Epithelial cell of proximal tubule (primary cell): ENCODE results near the gene BNIP2. TPM values are rescaled to one million over a fixed set of nuclear protein-coding genes. Genes with fewer than 3 reads are reported as not detected.
"Not testable (repeated sequence)": the region's sequence is repeated elsewhere in the genome, so short reads cannot be mapped to it uniquely, and the experiment has no call there.

Experiments
- DNase-seq: peaks from one replicate; pipeline ENCODE4 v3.0.0-alpha.2; 2011; ENCODE audit warnings: low read depth
- H3K4me3 ChIP-seq: 2 replicates; pipeline ENCODE4 v1.5.1; 2011; ENCODE audit warnings: low read depth, mild to moderate bottlenecking, low read length
- total RNA-seq: library from RNA; depleted of rRNA; stranded (reverse); fragments of >200 nt; gene quantifications from 2 replicates; pipeline ENCODE4 v1.2.3, GENCODE V29; 2015
- TF ChIP-seq, protein P1 (sequence below): conservative IDR thresholded peaks from 2 replicates; pipeline ENCODE4 v1.5.1; 2012; ENCODE audit warnings: low read depth, mild to moderate bottlenecking, low read length

BNIP2 gene
- total RNA-seq, 1 donor from 2014 or later, result 107 TPM

DNA sequence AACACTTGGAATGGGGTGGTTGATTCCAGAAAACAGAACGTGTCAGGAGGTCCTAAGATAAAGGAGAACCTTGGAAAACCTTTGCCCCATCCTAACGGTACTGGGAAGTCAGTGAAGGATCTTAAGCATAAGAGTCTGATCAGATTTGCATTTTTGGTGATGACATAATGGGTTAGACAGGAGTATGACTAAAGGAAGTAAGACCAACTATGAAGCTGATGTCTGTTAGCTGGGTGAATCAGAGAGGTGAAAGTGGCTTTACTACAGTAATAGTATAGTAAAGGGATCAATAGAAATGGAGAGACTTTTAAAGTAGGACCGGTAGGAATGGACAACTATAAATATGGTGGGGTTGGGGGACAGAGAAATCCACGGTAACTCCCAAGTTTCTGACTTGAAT lies 44.4 kb downstream of the BNIP2 start:
- DNase-seq, result no peak
- no peak overlapping the region for H3K4me3 ChIP-seq
- TF ChIP-seq, protein P1, sequence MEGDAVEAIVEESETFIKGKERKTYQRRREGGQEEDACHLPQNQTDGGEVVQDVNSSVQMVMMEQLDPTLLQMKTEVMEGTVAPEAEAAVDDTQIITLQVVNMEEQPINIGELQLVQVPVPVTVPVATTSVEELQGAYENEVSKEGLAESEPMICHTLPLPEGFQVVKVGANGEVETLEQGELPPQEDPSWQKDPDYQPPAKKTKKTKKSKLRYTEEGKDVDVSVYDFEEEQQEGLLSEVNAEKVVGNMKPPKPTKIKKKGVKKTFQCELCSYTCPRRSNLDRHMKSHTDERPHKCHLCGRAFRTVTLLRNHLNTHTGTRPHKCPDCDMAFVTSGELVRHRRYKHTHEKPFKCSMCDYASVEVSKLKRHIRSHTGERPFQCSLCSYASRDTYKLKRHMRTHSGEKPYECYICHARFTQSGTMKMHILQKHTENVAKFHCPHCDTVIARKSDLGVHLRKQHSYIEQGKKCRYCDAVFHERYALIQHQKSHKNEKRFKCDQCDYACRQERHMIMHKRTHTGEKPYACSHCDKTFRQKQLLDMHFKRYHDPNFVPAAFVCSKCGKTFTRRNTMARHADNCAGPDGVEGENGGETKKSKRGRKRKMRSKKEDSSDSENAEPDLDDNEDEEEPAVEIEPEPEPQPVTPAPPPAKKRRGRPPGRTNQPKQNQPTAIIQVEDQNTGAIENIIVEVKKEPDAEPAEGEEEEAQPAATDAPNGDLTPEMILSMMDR, result no peak

DNA sequence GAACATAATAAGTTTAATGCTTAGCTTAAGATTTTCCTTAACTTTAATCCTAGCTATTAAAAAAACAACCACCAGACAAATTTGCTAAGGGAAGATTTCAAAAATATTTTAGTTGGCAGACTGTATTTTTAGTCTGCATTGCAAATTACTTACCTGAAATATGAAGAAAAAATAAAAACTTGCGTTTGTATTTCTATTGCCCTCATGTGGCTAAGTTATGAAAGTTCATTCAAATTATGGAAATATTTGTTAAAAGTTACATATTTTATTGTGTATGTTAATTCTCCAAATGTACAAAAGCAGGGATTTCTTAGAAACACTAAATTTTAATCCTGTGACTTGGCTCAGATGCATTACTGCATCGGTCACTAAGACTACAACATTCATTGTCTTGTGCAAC lies 46.8 kb downstream of the BNIP2 start:
- no peak for DNase-seq
- H3K4me3 ChIP-seq, result no peak overlapping the region
- TF ChIP-seq, protein P1, result no peak

GRCh38 chr15:59637507-59637906 lies 51.6 kb downstream of the BNIP2 start:
- not testable (repeated sequence) for H3K4me3 ChIP-seq, DNase-seq

- H3K4me3 ChIP-seq, result no peak overlapping the region
- DNase-seq, result no peak
- TF ChIP-seq, protein P1, result no peak
Measured at GRCh38 chr15:59636184-59636583, 52.9 kb downstream of the BNIP2 start.

DNA sequence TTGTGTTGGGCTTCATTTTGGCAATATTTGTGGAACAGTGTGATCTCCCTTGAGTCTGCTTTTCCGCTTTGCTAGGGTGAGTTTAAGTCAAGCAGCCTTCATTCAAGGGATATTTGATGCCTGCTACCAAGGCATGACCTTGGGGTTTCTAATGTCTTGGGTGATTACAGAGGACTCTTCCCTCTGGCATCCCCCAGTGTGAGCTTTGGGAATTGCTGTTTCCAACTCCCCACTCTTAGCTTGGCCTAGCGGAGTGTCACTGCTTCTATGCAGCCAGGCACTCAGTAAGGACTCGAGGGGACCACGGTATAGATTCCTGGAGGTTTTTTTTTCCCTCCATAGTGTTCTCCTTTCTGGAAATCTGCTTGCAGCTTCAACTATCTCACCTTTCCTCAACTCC lies 56.4 kb downstream of the BNIP2 start:
- TF ChIP-seq, protein P1, result peak; percentile 56
- H3K4me3 ChIP-seq, result no peak overlapping the region
- DNase-seq, result no peak

DNA sequence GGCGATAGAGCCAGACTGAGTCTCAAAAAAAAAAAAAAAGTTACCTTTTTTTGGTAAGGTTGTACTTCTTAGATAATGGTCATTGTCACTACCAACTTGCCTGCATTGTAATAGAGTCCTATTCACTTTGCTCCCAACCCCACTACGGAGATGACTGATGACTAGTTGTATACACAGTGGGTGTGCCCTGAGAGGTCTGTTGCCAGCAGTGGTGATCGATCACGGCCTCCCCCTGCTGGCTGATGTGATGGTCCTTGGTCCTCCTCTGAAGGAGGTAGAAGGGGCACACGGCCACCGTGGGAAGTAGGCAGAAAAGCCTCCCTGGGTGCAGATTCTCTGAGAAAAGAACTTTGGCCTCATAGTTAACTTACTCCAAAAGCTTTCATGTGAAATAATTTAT lies 66.8 kb downstream of the BNIP2 start:
- H3K4me3 ChIP-seq, result no peak overlapping the region
- no peak for DNase-seq
- TF ChIP-seq, protein P1, result peak; percentile 63

GRCh38 chr15:59618406-59618805 lies 70.7 kb downstream of the BNIP2 start:
- TF ChIP-seq, protein P1, result no peak
- no peak overlapping the region for H3K4me3 ChIP-seq
- DNase-seq, result no peak

GRCh38 chr15:59616379-59616778 lies 72.7 kb downstream of the BNIP2 start:
- TF ChIP-seq, protein P1, result peak; percentile 55
- H3K4me3 ChIP-seq, result peak overlapping the region; percentile 12
- DNase-seq, result peak; percentile 81
